Ureter (tissue), 1 donor: Measurements from ENCODE around the gene GSTM3. TPM values are rescaled to one million over a fixed set of nuclear protein-coding genes. Genes with fewer than 3 reads are reported as not detected.
"Not testable (repeated sequence)": the region's sequence is repeated elsewhere in the genome, so short reads cannot be mapped to it uniquely, and the experiment has no call there.

Experiments used
- DNase-seq: peaks from one replicate; pipeline ENCODE4 v3.0.0-alpha.2; 2020; ENCODE audit warnings: low spot score
- total RNA-seq: library from RNA; stranded (reverse); gene quantifications from one replicate; pipeline ENCODE4 v1.2.4, GENCODE V29; 2023
- donor health status: DM: yes; HTN: yes; CAD: no.

Gene GSTM3
- total RNA-seq, 1 donor from 2014 or later: 55.6 TPM

DNA sequence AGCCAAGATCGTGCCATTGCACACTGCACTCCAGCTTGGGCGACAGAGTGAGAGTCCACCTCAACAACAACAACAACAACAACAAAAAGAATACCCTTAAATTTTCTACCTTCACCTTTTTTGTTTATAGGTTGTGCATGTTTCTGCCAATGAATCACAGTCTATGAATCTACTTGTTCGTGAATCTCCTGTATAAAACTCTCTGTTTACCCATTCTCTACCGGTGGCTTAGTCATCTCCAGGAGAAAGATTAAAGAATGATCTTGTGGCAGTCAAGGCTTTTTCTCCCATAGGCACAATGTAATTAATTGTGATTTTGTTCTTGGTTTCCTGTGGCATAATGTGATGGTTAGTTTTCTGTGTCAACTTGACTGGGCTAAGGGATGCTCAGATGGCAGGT, 43.0 kb downstream of the GSTM3 start:
- not testable (repeated sequence) for DNase-seq

DNA sequence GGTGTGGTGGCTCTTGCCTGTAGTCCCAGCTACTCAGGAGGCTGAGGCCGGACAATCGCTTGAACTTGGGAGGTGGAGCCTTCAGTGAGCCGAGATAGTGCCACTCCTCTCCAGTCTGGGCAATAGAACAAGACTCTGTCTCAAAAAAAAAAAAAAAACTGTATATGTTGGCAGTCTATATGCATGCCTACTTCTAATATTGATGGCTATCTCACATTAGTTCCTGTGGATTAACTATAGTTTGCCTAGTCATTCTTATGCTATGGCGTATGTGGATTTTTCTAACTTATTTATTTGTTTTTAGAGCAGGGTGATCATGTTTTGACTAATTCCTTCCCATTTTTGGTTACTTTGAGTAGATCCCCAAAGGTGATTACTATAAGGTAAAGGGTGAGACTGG, 43.8 kb downstream of the GSTM3 start:
- no peak for DNase-seq

- DNase-seq: not testable (repeated sequence)
These were observed 45.7 kb downstream of the GSTM3 start for GRCh38 chr1:109695138-109695537.

DNA sequence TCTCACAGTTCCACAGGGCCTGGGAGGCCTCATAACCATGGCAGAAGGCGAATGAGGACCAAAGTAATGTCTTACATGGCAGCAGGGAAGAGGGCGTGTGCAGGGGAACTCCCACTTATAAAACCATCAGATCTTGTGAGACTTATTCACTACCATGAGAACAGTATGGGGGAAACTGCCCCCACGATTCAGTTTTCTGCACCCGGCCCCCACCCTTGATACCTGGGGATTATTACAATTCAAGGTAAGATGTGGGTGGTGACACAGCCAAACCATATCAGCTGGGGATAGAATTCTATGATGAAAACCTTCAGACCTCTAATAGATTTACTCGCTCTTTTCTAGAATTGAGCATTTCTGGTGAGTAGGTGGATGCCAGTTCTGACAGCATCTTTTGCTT, 46.4 kb downstream of the GSTM3 start:
- DNase-seq: not testable (repeated sequence)

- no peak for DNase-seq
These were observed 49.1 kb downstream of the GSTM3 start for GRCh38 chr1:109691759-109692158.

DNA sequence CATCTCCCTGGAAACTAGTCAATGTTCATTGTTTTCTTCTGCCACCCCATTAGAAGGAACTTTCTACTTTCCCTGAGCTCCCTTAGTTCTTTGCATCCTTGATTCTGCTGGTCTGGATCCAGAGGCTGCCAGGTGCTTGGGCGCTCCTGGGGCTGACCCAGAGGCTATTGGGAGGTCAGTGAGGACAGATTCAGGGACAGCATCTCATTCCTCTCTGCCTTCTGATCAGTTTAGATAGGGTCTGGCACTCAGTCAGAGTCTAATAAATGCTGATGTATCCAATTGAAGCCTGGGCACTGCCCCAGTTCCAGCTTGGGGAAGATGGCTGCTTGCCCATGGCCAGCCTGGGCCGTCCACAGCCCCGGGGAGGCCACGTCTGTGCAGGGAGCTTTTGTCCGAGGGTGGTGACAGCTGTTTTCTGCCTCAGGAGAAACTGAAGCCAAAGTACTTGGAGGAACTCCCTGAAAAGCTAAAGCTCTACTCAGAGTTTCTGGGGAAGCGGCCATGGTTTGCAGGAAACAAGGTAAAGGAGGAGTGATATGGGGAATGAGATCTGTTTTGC, 50.9 kb downstream of the GSTM3 start:
- DNase-seq: no peak

GRCh38 chr1:109687641-109688499, 53.0 kb downstream of the GSTM3 start, which contains the start of gene GSTM1:
GSTM1 (plus strand) TSS chr1:109687817; CDS start chr1:109687874, 57 bp downstream.
- DNase-seq: no peak

DNA sequence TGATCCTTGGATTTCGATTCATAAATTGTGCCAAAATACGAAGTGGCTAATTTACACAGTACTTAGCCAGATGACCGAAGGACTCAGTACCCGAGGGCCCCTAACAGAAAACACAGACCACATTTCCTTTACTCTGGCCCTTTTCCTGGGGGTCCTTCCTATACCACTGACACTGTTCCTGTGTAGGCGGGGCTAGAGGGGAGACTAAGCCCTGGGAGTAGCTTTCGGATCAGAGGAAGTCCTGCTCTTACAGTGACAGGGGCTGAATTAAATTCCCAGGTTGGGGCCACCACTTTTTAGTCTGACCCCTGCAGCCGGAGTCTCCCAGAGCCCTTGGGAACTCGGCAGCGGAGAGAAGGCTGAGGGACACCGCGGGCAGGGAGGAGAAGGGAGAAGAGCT, 53.7 kb downstream of the GSTM3 start:
- DNase-seq: not testable (repeated sequence)

DNA sequence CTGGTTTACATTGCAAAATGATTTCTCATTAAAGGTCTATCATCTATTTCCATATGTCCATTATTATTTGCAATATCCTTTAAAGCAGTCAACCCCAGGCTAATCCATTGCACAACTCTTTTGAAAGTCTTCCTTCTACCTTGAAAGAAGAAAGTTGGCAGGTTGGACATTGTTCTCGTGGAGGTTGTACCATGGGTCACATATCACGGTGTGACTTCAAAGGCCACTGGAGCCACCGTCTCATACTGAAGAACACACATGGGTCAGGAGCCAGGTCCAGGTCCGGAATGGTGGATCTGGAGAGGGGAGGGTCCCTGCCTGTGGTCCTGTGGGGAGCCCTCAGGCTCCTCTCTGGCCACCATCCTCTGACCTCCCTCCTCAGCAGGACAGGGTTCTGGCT, 54.9 kb downstream of the GSTM3 start:
- not testable (repeated sequence) for DNase-seq

GRCh38 chr1:109685399-109685798, 55.4 kb downstream of the GSTM3 start:
- DNase-seq: not testable (repeated sequence)

DNA sequence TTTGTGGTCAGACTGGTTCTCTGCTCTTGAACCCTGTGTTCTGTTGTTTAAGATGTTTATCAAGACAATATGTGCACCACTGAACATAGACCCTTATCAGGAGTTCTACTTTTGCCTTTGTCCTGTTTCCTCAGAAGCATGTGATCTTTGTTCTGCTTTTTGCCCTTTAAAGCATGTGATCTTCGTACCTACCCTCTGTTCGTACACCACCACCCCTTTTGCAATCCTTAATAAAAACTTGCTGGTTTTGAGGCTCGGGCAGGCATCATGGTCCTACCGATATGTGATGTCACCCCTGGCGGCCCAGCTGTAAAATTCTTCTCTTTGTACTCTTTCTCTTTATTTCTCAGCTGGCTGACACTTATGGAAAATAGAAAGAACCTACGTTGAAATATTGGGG, 56.1 kb downstream of the GSTM3 start:
- not testable (repeated sequence) for DNase-seq

Other genes with a start within 250 kb of the GSTM3 start
- gene CYB561D1, start 246.9 kb downstream of the GSTM3 start, total RNA-seq: 10.5 TPM
- 6.0 TPM for gene AMIGO1, start 231.3 kb downstream of the GSTM3 start, total RNA-seq
- not detected for gene GPR61, start 201.2 kb downstream of the GSTM3 start, total RNA-seq
- gene GNAI3, start 192.4 kb downstream of the GSTM3 start, total RNA-seq: 6.6 TPM
- not detected for gene GNAT2, start 121.4 kb downstream of the GSTM3 start, total RNA-seq
- gene AMPD2, start 121.2 kb downstream of the GSTM3 start, total RNA-seq: 45.8 TPM
- gene GSTM4, start 84.9 kb downstream of the GSTM3 start, total RNA-seq: 38.2 TPM
- gene GSTM2, start 73.0 kb downstream of the GSTM3 start, total RNA-seq: 104 TPM
- not detected for gene GSTM1, start 53.2 kb downstream of the GSTM3 start, total RNA-seq
- gene GSTM5, start 28.8 kb downstream of the GSTM3 start, total RNA-seq: 11.6 TPM
- gene EPS8L3, start 22.9 kb upstream of the GSTM3 start, total RNA-seq: 0.55 TPM
- gene CSF1, start 169.8 kb upstream of the GSTM3 start, total RNA-seq: 26.1 TPM
- gene AHCYL1, start 243.7 kb upstream of the GSTM3 start, total RNA-seq: 71.0 TPM